Heart right ventricle (tissue), 16 donors: ENCODE measurements around the gene GDE1. TPM values are rescaled to one million over a fixed set of nuclear protein-coding genes. Genes with fewer than 3 reads are reported as not detected.

Experiments used
- ATAC-seq, 8 donors: fragments of 200-7000 bp; cut with Tn5 transposase; one replicate each; pipeline ENCODE4 v1.9.1; 2020; ENCODE audit warnings: mild to moderate bottlenecking in 8 of 8, moderate library complexity in 8 of 8, moderate number of reproducible peaks in 1 of 8
- DNase-seq, 2 donors: peaks; one replicate each; pipeline ENCODE4 v3.0.0-alpha.2; 2020
- H3K27ac ChIP-seq, 10 donors: fragments of 200-600 bp; sonication (generic) in 2 of 10; one replicate each; pipeline versions ENCODE4 v1.5.0 to v1.8.0; 2020 to 2022; ENCODE audit warnings: mild to moderate bottlenecking in 3 of 10
- H3K27me3 ChIP-seq, 7 donors: fragments of 200-600 bp; one replicate each; pipeline ENCODE4 v1.8.0; 2021 to 2022; ENCODE audit warnings: mild to moderate bottlenecking in 2 of 7
- H3K36me3 ChIP-seq, 9 donors: fragments of 200-600 bp; sonication (generic) in 1 of 9; one replicate each; pipeline versions ENCODE4 v1.5.0 to v1.8.0; 2020 to 2022; ENCODE audit warnings: mild to moderate bottlenecking in 2 of 9
- H3K4me1 ChIP-seq, 9 donors: fragments of 200-600 bp; sonication (generic) in 1 of 9; one replicate each; pipeline versions ENCODE4 v1.5.0 to v1.8.0; 2020 to 2022; ENCODE audit warnings: mild to moderate bottlenecking in 4 of 9
- H3K4me3 ChIP-seq, 10 donors: fragments of 200-600 bp; sonication (generic) in 2 of 10; one replicate each; pipeline versions ENCODE4 v1.5.0 to v1.8.0; 2020 to 2022; ENCODE audit warnings: mild to moderate bottlenecking in 7 of 10, moderate library complexity in 2 of 10
- H3K9me3 ChIP-seq, 11 donors: fragments of 200-600 bp in 10 of 11; sonication (generic) in 2 of 11; one replicate each; pipeline versions ENCODE4 v1.5.0 to v1.8.0; 2013 to 2022; ENCODE audit warnings: mild to moderate bottlenecking in 2 of 11, control low read depth in 1 of 11, moderate library complexity in 1 of 11
- CTCF ChIP-seq, 9 donors: fragments of 200-600 bp; sonication (generic) in 2 of 9; IDR thresholded peaks; one replicate each; pipeline versions ENCODE4 v1.5.0 to v1.8.0; 2021 to 2022; ENCODE audit warnings: antibody characterized with exemption in 9 of 9, mild to moderate bottlenecking in 5 of 9, moderate library complexity in 1 of 9
- WGBS, 2 donors: extraction: QIAGEN DNeasy Blood & Tissue Kit; methylation state at CpG; one replicate each; pipeline ENCODE4 v1.1.7; 2013; ENCODE audit warnings: inconsistent platforms in 1 of 2; 5-methylcytosine and 5-hydroxymethylcytosine counted together
- intact Hi-C, 10 donors: fragments of 100-400 bp; cut with DNase I; formaldehyde crosslinking; loops; one replicate each; pipeline versions ENCODE4 v1.11.1 to v1.14.2; 2022
- polyA plus RNA-seq, 2 donors: library from polyadenylated mRNA; stranded (reverse); fragments of 200-250 nt; gene quantifications; one replicate each; pipeline ENCODE4 v1.2.3, GENCODE V29; 2013
- total RNA-seq, 10 donors: library from RNA; stranded (reverse); fragmentation: NEBNext Ultra II Directional in 3 of 10; extraction: Animal tissue kit (Norgen Biotek cat#: 25700) in 3 of 10; gene quantifications; one replicate each; pipeline versions ENCODE4 v1.2.1 to v1.2.4, GENCODE V29; 2021 to 2023
- donor health status: Arrhythmogenic right ventricular cardiomyopathy.
- donor health status: ischemic (EF 13 %, LVEDD 7.1; RV severe dilation, severe dysfunction).
- donor health status: healthy with polysubstance abuse.
- donor health status: DM: no; HTN: yes; CAD: no.
- donor health status: DM: no; HTN: no; CAD: no.
- donor health status: ischemic (EF 25% LVEDD 6.9; RV normal size, moderate dysfunction).
- donor health status: ischemic (EF 25% LVEDD 5.7; RV mildly dilated, moderate dysfunction).
- donor health status: healthy.
- donor health status: DM: yes; HTN: yes; CAD: no.
- donor health status: Ischemic cardiomyopathy.
- donor health status: ischemic (EF 35%, LVEDD 5.7; RV mildly dilated, moderate dysfunction).
- donor health status: nonischemic (EF 11% LVEDD 7.7; RV severe dilation, severe dysfunction).
- donor health status: DM: yes; HTN: yes; CAD: no.
- donor health status: PGD.
- donor health status: ischemic (EF 29% LVEDD 5.4; RV normal size, mild dysfunction).
- donor health status: nonischemic (EF 23%, LVEDD 6.1; RV moderate dilation, normal function).

GDE1 gene
- total and polyA plus RNA-seq, 12 donors = 31.9 to 128 (median 108) TPM

DNA sequence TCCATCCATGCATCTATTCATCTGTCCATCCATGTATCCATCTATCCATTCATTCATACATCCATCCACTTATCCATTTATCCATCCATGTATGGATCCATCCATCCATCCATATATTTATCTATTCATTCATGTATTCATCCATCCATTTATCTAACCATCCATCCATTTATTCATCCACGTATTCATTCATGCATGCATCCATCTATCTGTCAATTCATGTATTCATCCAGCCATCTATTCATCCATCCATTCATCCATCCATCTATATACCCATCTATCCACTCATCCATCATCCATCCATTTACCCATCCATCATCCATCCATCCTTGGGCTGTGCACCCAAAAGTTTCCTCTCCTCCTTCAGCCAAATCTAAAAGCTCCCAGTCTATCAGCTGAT, 43.4 kb downstream of the GDE1 start:
- peaks cover 0 to 11% (median 0%) of the 10 kb centered on the region in 7 donors for H3K27me3 ChIP-seq
- no peaks in the 10 kb centered on the region for H3K9me3 ChIP-seq
- ATAC-seq = no peak
- H3K4me3 ChIP-seq = no peak overlapping the region
- DNase-seq = no peak
- no peak overlapping the region for H3K27ac ChIP-seq
- no peak for TF ChIP-seq CTCF (IDR thresholded peaks at IDR 0.05)
- H3K36me3 ChIP-seq = no peaks in the 10 kb centered on the region
- intact Hi-C loops = no loop called here
- 46 to 89% methylated on average over 1 of the region's 1 CpG for WGBS, 2 donors
- no peaks in the 10 kb centered on the region for H3K4me1 ChIP-seq

GRCh38 chr16:19474617-19475016, 47.3 kb downstream of the GDE1 start:
- Histone ChIP-seq H3K4me1 (no peaks in the 10 kb centered on the region), H3K27me3 (peaks cover 0 to 11% (median 0%) of the 10 kb centered on the region in 7 donors), H3K36me3 (no peaks in the 10 kb centered on the region), H3K27ac (no peak overlapping the region), H3K9me3 (no peaks in the 10 kb centered on the region), H3K4me3 (no peak overlapping the region)
- no peak for DNase-seq
- no peak for TF ChIP-seq CTCF (IDR thresholded peaks at IDR 0.05)
- no peak for ATAC-seq
- 67 to 70% methylated on average over 5 of the region's 5 CpGs for WGBS, 2 donors
- intact Hi-C loops = no loop called here

- Histone ChIP-seq H3K36me3 (no peaks in the 10 kb centered on the region), H3K9me3 (peaks cover 0 to 4% (median 0%) of the 10 kb centered on the region in 11 donors), H3K27me3 (peaks cover 0 to 5% (median 0%) of the 10 kb centered on the region in 7 donors), H3K27ac (no peak overlapping the region), H3K4me1 (no peaks in the 10 kb centered on the region), H3K4me3 (no peak overlapping the region)
- WGBS, 2 donors = 71 to 85% methylated on average over 6 of the region's 6 CpGs
- intact Hi-C loops = no loop called here
- TF ChIP-seq CTCF (IDR thresholded peaks at IDR 0.05) = no peak
- DNase-seq (no peak), ATAC-seq (no peak)
Observed at GRCh38 chr16:19472482-19472881, 49.4 kb downstream of the GDE1 start.

GRCh38 chr16:19468300-19468699, 53.6 kb downstream of the GDE1 start:
- no peak overlapping the region for H3K27ac ChIP-seq
- H3K4me3 ChIP-seq = no peak overlapping the region
- ATAC-seq (no peak), DNase-seq (no peak)
- H3K4me1 ChIP-seq = no peaks in the 10 kb centered on the region
- no peaks in the 10 kb centered on the region for H3K27me3 ChIP-seq
- no peak for TF ChIP-seq CTCF (IDR thresholded peaks at IDR 0.05)
- 72 to 81% methylated on average over 3 of the region's 3 CpGs for WGBS, 2 donors
- intact Hi-C loops = no loop called here
- H3K9me3 ChIP-seq = peaks cover 0 to 4% (median 0%) of the 10 kb centered on the region in 11 donors
- no peaks in the 10 kb centered on the region for H3K36me3 ChIP-seq
